Activated B cell treated with CpG ODN at 0.5 μM for 24 hours (primary cell): ENCODE results near the gene RFC4. TPM values are rescaled to one million over a fixed set of nuclear protein-coding genes. Genes with fewer than 3 reads are reported as not detected.

Source experiments
- ATAC-seq: fragments of 200-7000 bp; cut with Tn5 transposase; one replicate; pipeline ENCODE4 v1.10.0; 2021; ENCODE audit warnings: low read depth, mild to moderate bottlenecking, moderate library complexity
- CTCF ChIA-PET: fragments of 350-600 bp; sonication (Branson Sonifier 250); formaldehyde crosslinking; loops from one replicate; lab custom pipeline; 2021; ENCODE audit warnings: antibody characterized with exemption; lab: Charles Lee
- POLR2A ChIA-PET: fragments of 350-600 bp; sonication (Branson Sonifier 250); formaldehyde crosslinking; loops from one replicate; lab custom pipeline; 2021; ENCODE audit warnings: antibody characterized with exemption; lab: Charles Lee
- DNase-seq: peaks from one replicate; pipeline ENCODE4 v3.0.0; 2022
- H3K27ac Mint-ChIP-seq: one replicate; pipeline ENCODE4 v1.8.0; 2020; ENCODE audit warnings: mixed read lengths
- H3K27me3 Mint-ChIP-seq: one replicate; pipeline ENCODE4 v1.8.0; 2021; ENCODE audit warnings: mixed read lengths
- H3K36me3 Mint-ChIP-seq: one replicate; pipeline ENCODE4 v1.8.0; 2021; ENCODE audit warnings: low read depth, mixed read lengths
- H3K4me1 Mint-ChIP-seq: one replicate; pipeline ENCODE4 v1.8.0; 2021; ENCODE audit warnings: mixed read lengths
- H3K4me3 Mint-ChIP-seq: one replicate; pipeline ENCODE4 v1.8.0; 2020; ENCODE audit warnings: mild to moderate bottlenecking, mixed read lengths
- H3K9me3 Mint-ChIP-seq: one replicate; pipeline ENCODE4 v1.8.0; 2020; ENCODE audit warnings: mixed read lengths
- intact Hi-C: fragments of 100-400 bp; cut with micrococcal nuclease; formaldehyde crosslinking; loops from one replicate; pipeline ENCODE4 v1.15.1; 2024
- total RNA-seq: library from RNA; stranded (reverse); gene quantifications from 2 replicates; pipeline ENCODE4 v1.2.3, GENCODE V29; 2022
- TF ChIP-seq, protein P1 (sequence below): fragments of 200-600 bp; IDR thresholded peaks from one replicate; pipeline ENCODE4 v1.8.0; 2022; ENCODE audit warnings: antibody characterized with exemption, mild to moderate bottlenecking

Gene RFC4
- total RNA-seq, 1 donor from 2014 or later: 29.9 TPM

DNA sequence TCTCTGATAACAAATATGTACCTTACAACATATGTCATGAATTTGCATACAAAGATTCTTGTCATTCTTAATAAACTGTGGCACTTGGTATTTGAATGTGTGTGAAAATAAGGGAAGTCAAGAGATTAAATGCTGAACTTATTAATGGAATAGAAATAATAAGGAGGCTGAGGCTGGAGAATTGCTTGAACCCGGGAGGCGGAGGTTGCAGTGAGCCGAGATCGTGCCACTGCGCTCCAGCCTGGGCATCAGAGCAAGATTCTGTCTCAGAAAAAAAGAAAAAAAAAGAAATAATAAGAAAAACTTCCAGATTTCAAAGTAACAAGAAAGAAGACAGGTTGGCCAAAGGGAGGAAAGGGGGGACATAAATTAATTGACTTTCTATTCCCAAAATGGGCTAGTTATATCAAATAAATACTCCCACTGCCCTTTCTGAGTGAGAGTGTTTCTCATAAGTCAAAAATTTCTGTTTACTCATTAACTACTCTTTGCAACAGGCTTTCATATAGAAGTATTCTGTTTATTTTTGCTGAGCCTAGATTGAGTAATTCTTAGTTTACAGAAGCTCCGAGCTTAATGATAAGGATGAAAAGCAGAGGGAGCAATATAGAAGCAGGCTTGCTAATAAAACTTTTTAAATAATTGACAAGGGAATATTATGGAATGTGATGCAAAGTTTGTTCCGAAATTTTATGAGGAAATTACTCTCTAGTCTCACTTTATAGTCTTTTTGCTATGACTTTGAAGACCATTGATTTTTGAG lies 63.5 kb downstream of the RFC4 start:
- no peak overlapping the region for H3K4me3 Mint-ChIP-seq
- H3K27ac Mint-ChIP-seq: no peak overlapping the region
- ATAC-seq (no peak), DNase-seq (no peak)
- no peaks in the 10 kb centered on the region for H3K36me3 Mint-ChIP-seq
- ChIA-PET POLR2A (no interaction called here), CTCF (no interaction called here)
- no peaks in the 10 kb centered on the region for H3K9me3 Mint-ChIP-seq
- intact Hi-C loops: no loop called here
- H3K4me1 Mint-ChIP-seq: peaks cover 4% of the 10 kb centered on the region
- TF ChIP-seq, protein P1, sequence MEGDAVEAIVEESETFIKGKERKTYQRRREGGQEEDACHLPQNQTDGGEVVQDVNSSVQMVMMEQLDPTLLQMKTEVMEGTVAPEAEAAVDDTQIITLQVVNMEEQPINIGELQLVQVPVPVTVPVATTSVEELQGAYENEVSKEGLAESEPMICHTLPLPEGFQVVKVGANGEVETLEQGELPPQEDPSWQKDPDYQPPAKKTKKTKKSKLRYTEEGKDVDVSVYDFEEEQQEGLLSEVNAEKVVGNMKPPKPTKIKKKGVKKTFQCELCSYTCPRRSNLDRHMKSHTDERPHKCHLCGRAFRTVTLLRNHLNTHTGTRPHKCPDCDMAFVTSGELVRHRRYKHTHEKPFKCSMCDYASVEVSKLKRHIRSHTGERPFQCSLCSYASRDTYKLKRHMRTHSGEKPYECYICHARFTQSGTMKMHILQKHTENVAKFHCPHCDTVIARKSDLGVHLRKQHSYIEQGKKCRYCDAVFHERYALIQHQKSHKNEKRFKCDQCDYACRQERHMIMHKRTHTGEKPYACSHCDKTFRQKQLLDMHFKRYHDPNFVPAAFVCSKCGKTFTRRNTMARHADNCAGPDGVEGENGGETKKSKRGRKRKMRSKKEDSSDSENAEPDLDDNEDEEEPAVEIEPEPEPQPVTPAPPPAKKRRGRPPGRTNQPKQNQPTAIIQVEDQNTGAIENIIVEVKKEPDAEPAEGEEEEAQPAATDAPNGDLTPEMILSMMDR: no peak
- peaks cover 2% of the 10 kb centered on the region for H3K27me3 Mint-ChIP-seq

Other genes with a start within 250 kb of the RFC4 start
- gene TBCCD1, start 239.1 kb downstream of the RFC4 start, total RNA-seq: 11.9 and 15.4 TPM in 2 replicates
- gene DNAJB11, start 235.8 kb downstream of the RFC4 start, total RNA-seq: 51.3 and 52.5 TPM in 2 replicates
- gene AHSG, start 193.4 kb downstream of the RFC4 start, total RNA-seq: not detected in 2 replicates
- not detected in 2 replicates for gene FETUB, start 166.1 kb downstream of the RFC4 start, total RNA-seq
- not detected in 2 replicates for gene HRG, start 140.5 kb downstream of the RFC4 start, total RNA-seq
- gene KNG1, start 89.1 kb downstream of the RFC4 start, total RNA-seq: not detected in 2 replicates
- 533 and 574 TPM in 2 replicates for gene EIF4A2, start 22.9 kb downstream of the RFC4 start, total RNA-seq
- gene ADIPOQ, start 36.2 kb upstream of the RFC4 start, total RNA-seq: not detected in 2 replicates
- 294 and 328 TPM in 2 replicates for gene ST6GAL1, start 124.0 kb upstream of the RFC4 start, total RNA-seq